IMR-90 (cell line): Measurements from ENCODE around the gene KDM3B. TPM values are rescaled to one million over a fixed set of nuclear protein-coding genes. Genes with fewer than 3 reads are reported as not detected.

Source experiments
- ATAC-seq: fragments of 200-7000 bp; cut with Tn5 transposase; 2 replicates; pipeline ENCODE4 v1.9.1; 2020; ENCODE audit warnings: low read depth, mild to moderate bottlenecking, moderate library complexity
- BruUV-seq: library from RNA; stranded (reverse); fragments of 400-500 nt; replicated peaks from 2 replicates; lab custom pipeline; 2021; lab: Mats Ljungman, UMichigan
- CTCF ChIA-PET: fragments of 300-600 bp; formaldehyde crosslinking; extraction: SDS; loops from one replicate; lab custom pipeline; 2021; ENCODE audit warnings: antibody characterized with exemption; lab: Yijun Ruan, JAX
- POLR2A ChIA-PET: fragments of 300-600 bp; sonication (Branson Sonifier 250); formaldehyde crosslinking; loops from one replicate; lab custom pipeline; 2022; ENCODE audit warnings: antibody characterized with exemption; ENCODE audit not compliant: unreplicated experiment; lab: Charles Lee
- DNase-seq: peaks from one replicate; pipeline ENCODE4 v3.0.0; 2013
- H2AFZ ChIP-seq: replicated peaks from 2 replicates; pipeline ENCODE3; 2013; ENCODE audit warnings: low read length, mild to moderate bottlenecking; ENCODE audit not compliant: poor library complexity
- H2AK5ac ChIP-seq: 2 replicates; pipeline ENCODE4 v1.6.1; 2013; ENCODE audit warnings: low read depth, low read length, inconsistent platforms
- H2AK9ac ChIP-seq: replicated peaks from 2 replicates; pipeline ENCODE3; 2013; ENCODE audit warnings: mild to moderate bottlenecking, low read depth, low read length, moderate library complexity; ENCODE audit not compliant: poor library complexity
- H2BK120ac ChIP-seq: 2 replicates; pipeline ENCODE4 v1.6.1; 2013; ENCODE audit warnings: low read depth, low read length, inconsistent platforms
- H2BK15ac ChIP-seq: 3 replicates; pipeline ENCODE4 v1.6.1; 2013; ENCODE audit warnings: low read depth, low read length, inconsistent platforms
- H2BK20ac ChIP-seq: 2 replicates; pipeline ENCODE4 v1.6.1; 2013; ENCODE audit warnings: low read depth, mild to moderate bottlenecking, inconsistent platforms, low read length, moderate library complexity
- H2BK5ac ChIP-seq: 2 replicates; pipeline ENCODE4 v1.6.1; 2013; ENCODE audit warnings: mild to moderate bottlenecking, low read depth, low read length, inconsistent platforms; ENCODE audit not compliant: poor library complexity, severe bottlenecking
- H3K14ac ChIP-seq: replicated peaks from 2 replicates; pipeline ENCODE4 v1.6.1; 2013; ENCODE audit warnings: low read depth, low read length, inconsistent platforms
- H3K18ac ChIP-seq: 2 replicates; pipeline ENCODE4 v1.6.1; 2013; ENCODE audit warnings: low read depth, low read length, control low read depth
- H3K23ac ChIP-seq: 2 replicates; pipeline ENCODE4 v1.6.1; 2013; ENCODE audit warnings: low read depth, low read length, inconsistent platforms
- H3K27ac ChIP-seq: 2 replicates; pipeline ENCODE4 v1.5.1; 2013; ENCODE audit warnings: mild to moderate bottlenecking, control low read depth, low read length; ENCODE audit not compliant: insufficient read depth
- H3K27me3 ChIP-seq: 2 replicates; pipeline ENCODE4 v1.6.1; 2013; ENCODE audit warnings: low read length; ENCODE audit not compliant: control insufficient read depth, insufficient read depth
- H3K36me3 ChIP-seq: 2 replicates; pipeline ENCODE4 v1.6.1; 2013; ENCODE audit warnings: low read length, mixed read lengths; ENCODE audit not compliant: control insufficient read depth, insufficient read depth
- H3K4ac ChIP-seq: 2 replicates; pipeline ENCODE4 v1.6.1; 2013; ENCODE audit warnings: low read depth, low read length, inconsistent platforms
- H3K4me1 ChIP-seq: 2 replicates; pipeline ENCODE4 v1.6.1; 2013; ENCODE audit warnings: low read length, mixed read lengths; ENCODE audit not compliant: control insufficient read depth, insufficient read depth
- H3K4me2 ChIP-seq: 2 replicates; pipeline ENCODE4 v1.6.1; 2013; ENCODE audit warnings: low read depth, mild to moderate bottlenecking, control low read depth, low read length, moderate library complexity
- H3K4me3 ChIP-seq: 2 replicates; pipeline ENCODE4 v1.5.1; 2013; ENCODE audit warnings: low read depth, mild to moderate bottlenecking, control low read depth, low read length, moderate library complexity; ENCODE audit not compliant: insufficient read depth
- H3K56ac ChIP-seq: 2 replicates; pipeline ENCODE4 v1.6.1; 2013; ENCODE audit warnings: low read length, inconsistent platforms; ENCODE audit not compliant: insufficient read depth; ENCODE audit errors: extremely low read depth
- H3K79me1 ChIP-seq, 2 experiments: 2 replicates each; pipeline ENCODE4 v1.6.1; 2013; ENCODE audit warnings: low read length in 2 of 2, inconsistent platforms in 1 of 2, low read depth in 1 of 2
- H3K9ac ChIP-seq: 2 replicates; pipeline ENCODE4 v1.6.1; 2013; ENCODE audit warnings: low read depth, low read length, control low read depth
- H3K9me1 ChIP-seq: 2 replicates; pipeline ENCODE4 v1.6.1; 2013; ENCODE audit warnings: low read length, inconsistent platforms; ENCODE audit not compliant: insufficient read depth
- H3K9me3 ChIP-seq: 2 replicates; pipeline ENCODE4 v1.6.1; 2013; ENCODE audit warnings: low read length; ENCODE audit not compliant: control insufficient read depth, insufficient read depth
- H4K20me1 ChIP-seq: 2 replicates; pipeline ENCODE4 v1.6.1; 2013; ENCODE audit warnings: low read length, inconsistent platforms; ENCODE audit not compliant: insufficient read depth
- H4K5ac ChIP-seq: 2 replicates; pipeline ENCODE4 v1.6.1; 2013; ENCODE audit warnings: mild to moderate bottlenecking, low read depth, low read length, control low read depth
- H4K8ac ChIP-seq, 2 experiments: 2 replicates each; pipeline ENCODE4 v1.6.1; 2013; ENCODE audit warnings: low read depth in 2 of 2, low read length in 2 of 2, control low read depth in 1 of 2, inconsistent platforms in 1 of 2
- H4K91ac ChIP-seq: 2 replicates; pipeline ENCODE4 v1.6.1; 2013; ENCODE audit warnings: low read depth, low read length, inconsistent platforms; ENCODE audit not compliant: insufficient read depth
- BHLHE40 ChIP-seq: fragments of 150-350 bp; IDR thresholded peaks from 2 replicates; pipeline ENCODE4 v1.6.1; 2016; ENCODE audit warnings: mild to moderate bottlenecking, low read depth, low read length
- CHD1 ChIP-seq: IDR thresholded peaks from 2 replicates; pipeline ENCODE4 v1.6.1; 2012; ENCODE audit warnings: low read depth, low read length, improper control_type of control experiment
- FOS ChIP-seq: fragments of 150-350 bp; IDR thresholded peaks from 2 replicates; pipeline ENCODE4 v1.6.1; 2016; ENCODE audit warnings: low read depth, low read length
- MAFK ChIP-seq: IDR thresholded peaks from 2 replicates; pipeline ENCODE4 v1.6.1; 2012; ENCODE audit warnings: low read depth, low read length, improper control_type of control experiment
- MAZ ChIP-seq: IDR thresholded peaks from 2 replicates; pipeline ENCODE4 v1.6.1; 2012; ENCODE audit warnings: low read depth, mild to moderate bottlenecking, low read length, improper control_type of control experiment, moderate library complexity, borderline replicate concordance
- MXI1 ChIP-seq: IDR thresholded peaks from 2 replicates; pipeline ENCODE4 v1.6.1; 2012; ENCODE audit warnings: low read depth, mild to moderate bottlenecking, low read length, moderate library complexity, borderline replicate concordance
- NFE2L2 ChIP-seq: fragments of 150-350 bp; IDR thresholded peaks from 2 replicates; pipeline ENCODE4 v1.6.1; 2016; ENCODE audit warnings: low read depth, mild to moderate bottlenecking, low read length
- POLR2A ChIP-seq: IDR thresholded peaks from 2 replicates; pipeline ENCODE4 v1.6.1; 2012; ENCODE audit warnings: mild to moderate bottlenecking, low read depth, low read length
- RAD21 ChIP-seq: IDR thresholded peaks from 2 replicates; pipeline ENCODE4 v1.6.1; 2012; ENCODE audit warnings: low read length, improper control_type of control experiment
- RCOR1 ChIP-seq: IDR thresholded peaks from 2 replicates; pipeline ENCODE4 v1.6.1; 2012; ENCODE audit warnings: mild to moderate bottlenecking, low read length, improper control_type of control experiment; ENCODE audit not compliant: insufficient replicate concordance
- RFX5 ChIP-seq: IDR thresholded peaks from 2 replicates; pipeline ENCODE4 v1.8.0; 2012; ENCODE audit warnings: low read depth, mild to moderate bottlenecking, low read length, moderate library complexity
- SMC3 ChIP-seq: fragments of 150-350 bp; IDR thresholded peaks from 2 replicates; pipeline ENCODE4 v1.6.1; 2016; ENCODE audit warnings: low read depth, mild to moderate bottlenecking, antibody characterized with exemption, low read length, moderate library complexity
- WGBS, 2 experiments: methylation state at CpG; one replicate each; pipeline versions ENCODE4 v1.1.5 to v1.1.7; 2013; ENCODE audit warnings: missing lambda C conversion rate in 2 of 2; ENCODE audit not compliant: insufficient read length in 1 of 2; ENCODE audit errors: extremely low coverage in 2 of 2; 5-methylcytosine and 5-hydroxymethylcytosine counted together
- dilution Hi-C: fragments of 300-500 bp; cut with HindIII; formaldehyde crosslinking; loops from one replicate; pipeline ENCODE4 v1.14.3; 2018; ENCODE audit warnings: low sequenced_read_pairs; ENCODE audit not compliant: unreplicated experiment
- in situ Hi-C: fragments of 300-500 bp; cut with MboI; formaldehyde crosslinking; loops from 3 replicates; pipeline ENCODE4 v1.14.3; 2019; ENCODE audit warnings: low sequenced_read_pairs, inconsistent platforms, mixed read lengths
- intact Hi-C: fragments of 100-400 bp; cut with micrococcal nuclease; formaldehyde crosslinking; loops from 2 replicates; pipeline ENCODE4 v1.10.0; 2022
- polyA plus RNA-seq, 3 experiments: library from polyadenylated mRNA; depleted of rRNA; stranded (reverse); fragments of >200 nt; gene quantifications; 2 replicates each; pipeline ENCODE4 v1.2.3, GENCODE V29; 2012; ENCODE audit warnings: low replicate concordance in 1 of 3
- total RNA-seq: library from RNA; depleted of rRNA; stranded (reverse); fragments of >200 nt; gene quantifications from 2 replicates; pipeline ENCODE4 v1.2.3, GENCODE V29; 2012
- TF ChIP-seq, protein P1 (sequence below): conservative IDR thresholded peaks from 2 replicates; pipeline ENCODE4 v1.5.1; 2012; ENCODE audit warnings: mild to moderate bottlenecking, low read depth, low read length, improper control_type of control experiment
- TF ChIP-seq, protein P2 (sequence below): fragments of 150-350 bp; IDR thresholded peaks from 2 replicates; pipeline ENCODE4 v1.6.1; 2017; ENCODE audit warnings: mild to moderate bottlenecking, antibody characterized with exemption, low read length, low read depth
- TF ChIP-seq, protein P3 (sequence below): fragments of 150-350 bp; IDR thresholded peaks from 2 replicates; pipeline ENCODE4 v1.6.1; 2016; ENCODE audit warnings: low read depth, mild to moderate bottlenecking, low read length, moderate library complexity, borderline replicate concordance

Gene KDM3B
- total and polyA plus RNA-seq, 2 of the 4 experiments (the other 2 are of a cell fraction), result 19.4 to 35.8 TPM

DNA sequence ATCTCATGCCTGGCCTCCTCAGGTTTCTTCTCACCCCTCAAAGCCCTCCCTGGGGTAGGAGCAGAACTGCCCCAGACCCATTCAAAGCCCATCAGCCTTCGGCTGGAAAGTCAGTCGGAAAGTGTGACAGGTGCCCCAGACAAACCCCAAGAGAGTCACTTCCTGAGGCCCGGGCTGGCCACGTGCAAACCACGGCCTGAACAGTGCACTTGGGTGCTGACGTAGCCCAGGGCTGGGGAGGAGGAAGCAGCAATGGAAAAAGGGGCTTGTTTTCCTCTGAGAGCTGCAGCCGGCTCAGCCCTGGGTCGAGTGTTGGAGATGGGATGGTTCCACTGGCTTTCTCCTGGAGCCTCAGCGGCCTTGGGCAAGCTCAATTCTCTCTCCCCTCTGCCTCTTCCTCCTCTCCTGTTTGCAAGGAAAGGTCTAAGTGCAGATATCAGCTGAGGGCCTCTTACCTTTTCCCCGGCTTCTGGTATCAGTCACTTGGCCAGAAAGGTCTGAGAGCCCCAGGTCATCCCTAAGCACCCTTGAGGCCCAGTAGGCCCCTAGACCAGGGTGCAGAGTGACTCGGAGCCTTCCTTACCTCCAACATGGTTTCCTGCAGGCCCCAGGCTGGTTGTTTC lies 106.9 kb downstream of the KDM3B start:
- Histone ChIP-seq H3K4ac (no peak overlapping the region), H3K9me1 (peaks cover 3% of the 10 kb centered on the region; the same call in 1 of the 2 replicates), H4K5ac (no peak overlapping the region), H2BK120ac (no peak overlapping the region), H3K4me1 (peaks cover 2% of the 10 kb centered on the region; the same call in 1 of the 2 replicates), H3K27ac (no peak overlapping the region), H3K79me1 (peaks cover 3 to 4% of the 10 kb centered on the region in 2 experiments; a peak in 2 of 4 replicates), H3K23ac (no peak overlapping the region), H2AK5ac (0 out of 2 replicates have a peak overlapping the region, but pooled peaks have one; percentile 3), H3K36me3 (no peaks in the 10 kb centered on the region), H2BK20ac (no peak overlapping the region), H3K9ac (no peak overlapping the region), H2AK9ac (no peak overlapping the region), H2BK5ac (no peak overlapping the region), H2AFZ (peak overlapping the region; percentile 8), H2BK15ac (no peak overlapping the region), H3K4me3 (no peak overlapping the region), H3K18ac (no peak overlapping the region), H3K14ac (no peak overlapping the region), H4K91ac (no peak overlapping the region), H3K9me3 (no peaks in the 10 kb centered on the region), H3K56ac (no peak overlapping the region), H4K8ac (no peak overlapping the region), H4K20me1 (no peaks in the 10 kb centered on the region), H3K27me3 (peaks cover 13% of the 10 kb centered on the region), H3K4me2 (no peak overlapping the region)
- ChIA-PET CTCF (no interaction called here), POLR2A (no interaction called here)
- ATAC-seq, result no peak
- TF ChIP-seq MXI1 (no peak), CHD1 (no peak), RFX5 (no peak), RCOR1 (no peak), MAFK (no peak), NFE2L2 (no peak), POLR2A (no peak), BHLHE40 (no peak), FOS (no peak), MAZ (no peak), RAD21 (no peak), SMC3 (no peak)
- TF ChIP-seq, protein P1, sequence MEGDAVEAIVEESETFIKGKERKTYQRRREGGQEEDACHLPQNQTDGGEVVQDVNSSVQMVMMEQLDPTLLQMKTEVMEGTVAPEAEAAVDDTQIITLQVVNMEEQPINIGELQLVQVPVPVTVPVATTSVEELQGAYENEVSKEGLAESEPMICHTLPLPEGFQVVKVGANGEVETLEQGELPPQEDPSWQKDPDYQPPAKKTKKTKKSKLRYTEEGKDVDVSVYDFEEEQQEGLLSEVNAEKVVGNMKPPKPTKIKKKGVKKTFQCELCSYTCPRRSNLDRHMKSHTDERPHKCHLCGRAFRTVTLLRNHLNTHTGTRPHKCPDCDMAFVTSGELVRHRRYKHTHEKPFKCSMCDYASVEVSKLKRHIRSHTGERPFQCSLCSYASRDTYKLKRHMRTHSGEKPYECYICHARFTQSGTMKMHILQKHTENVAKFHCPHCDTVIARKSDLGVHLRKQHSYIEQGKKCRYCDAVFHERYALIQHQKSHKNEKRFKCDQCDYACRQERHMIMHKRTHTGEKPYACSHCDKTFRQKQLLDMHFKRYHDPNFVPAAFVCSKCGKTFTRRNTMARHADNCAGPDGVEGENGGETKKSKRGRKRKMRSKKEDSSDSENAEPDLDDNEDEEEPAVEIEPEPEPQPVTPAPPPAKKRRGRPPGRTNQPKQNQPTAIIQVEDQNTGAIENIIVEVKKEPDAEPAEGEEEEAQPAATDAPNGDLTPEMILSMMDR, result no peak
- TF ChIP-seq, protein P2, sequence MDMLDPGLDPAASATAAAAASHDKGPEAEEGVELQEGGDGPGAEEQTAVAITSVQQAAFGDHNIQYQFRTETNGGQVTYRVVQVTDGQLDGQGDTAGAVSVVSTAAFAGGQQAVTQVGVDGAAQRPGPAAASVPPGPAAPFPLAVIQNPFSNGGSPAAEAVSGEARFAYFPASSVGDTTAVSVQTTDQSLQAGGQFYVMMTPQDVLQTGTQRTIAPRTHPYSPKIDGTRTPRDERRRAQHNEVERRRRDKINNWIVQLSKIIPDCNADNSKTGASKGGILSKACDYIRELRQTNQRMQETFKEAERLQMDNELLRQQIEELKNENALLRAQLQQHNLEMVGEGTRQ, result no peak
- TF ChIP-seq, protein P3, sequence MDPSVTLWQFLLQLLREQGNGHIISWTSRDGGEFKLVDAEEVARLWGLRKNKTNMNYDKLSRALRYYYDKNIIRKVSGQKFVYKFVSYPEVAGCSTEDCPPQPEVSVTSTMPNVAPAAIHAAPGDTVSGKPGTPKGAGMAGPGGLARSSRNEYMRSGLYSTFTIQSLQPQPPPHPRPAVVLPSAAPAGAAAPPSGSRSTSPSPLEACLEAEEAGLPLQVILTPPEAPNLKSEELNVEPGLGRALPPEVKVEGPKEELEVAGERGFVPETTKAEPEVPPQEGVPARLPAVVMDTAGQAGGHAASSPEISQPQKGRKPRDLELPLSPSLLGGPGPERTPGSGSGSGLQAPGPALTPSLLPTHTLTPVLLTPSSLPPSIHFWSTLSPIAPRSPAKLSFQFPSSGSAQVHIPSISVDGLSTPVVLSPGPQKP, result no peak
- BruUV-seq, result no TSS peak
- intact Hi-C loops, result no loop called here
- in situ Hi-C loops, result no loop called here
- no CpG with 5 or more reads among the region's 11 CpGs for WGBS, 2 experiments
- DNase-seq, result no peak
- dilution Hi-C loops, result no loop called here
